Liver (tissue), 3 donors: ENCODE results near the gene DPY19L1.
"Not testable (repeated sequence)": the region's sequence is repeated elsewhere in the genome, so short reads cannot be mapped to it uniquely, and the experiment has no call there.

ENCODE experiments used
- CTCF ChIP-seq: fragments of 150-350 bp; IDR thresholded peaks from 2 replicates; pipeline ENCODE4 v1.5.1; 2017; ENCODE audit warnings: improper control_type of control experiment, low read depth, low read length; ENCODE audit not compliant: missing input control
- EGR1 ChIP-seq, 2 donors: IDR thresholded peaks; 2 replicates each; pipeline ENCODE4 v1.6.1; 2016 to 2018; ENCODE audit warnings: antibody characterized with exemption in 2 of 2, low read depth in 2 of 2
- GABPA ChIP-seq, 2 donors: IDR thresholded peaks in 1 of 2; conservative IDR thresholded peaks in 1 of 2; 2 replicates each; pipeline ENCODE4 v1.6.1; 2016; ENCODE audit warnings: antibody characterized with exemption in 2 of 2, mild to moderate bottlenecking in 1 of 2, moderate library complexity in 1 of 2
- MAX ChIP-seq: IDR thresholded peaks from 2 replicates; pipeline ENCODE4 v1.6.1; 2016; ENCODE audit warnings: antibody characterized with exemption
- RAD21 ChIP-seq, 2 donors: IDR thresholded peaks; 2 replicates each; pipeline ENCODE4 v1.6.1; 2016; ENCODE audit warnings: antibody characterized with exemption in 2 of 2, mild to moderate bottlenecking in 2 of 2
- REST ChIP-seq: IDR thresholded peaks from 2 replicates; pipeline ENCODE4 v1.6.1; 2016; ENCODE audit warnings: antibody characterized with exemption, mild to moderate bottlenecking
- RXRA ChIP-seq, 2 donors: IDR thresholded peaks; 2 replicates each; pipeline ENCODE4 v1.6.1; 2017 to 2018; ENCODE audit warnings: antibody characterized with exemption in 2 of 2, mild to moderate bottlenecking in 1 of 2
- SP1 ChIP-seq: IDR thresholded peaks from 2 replicates; pipeline ENCODE4 v1.6.1; 2018; ENCODE audit warnings: antibody characterized with exemption, mild to moderate bottlenecking
- YY1 ChIP-seq: IDR thresholded peaks from 2 replicates; pipeline ENCODE4 v1.6.1; 2016; ENCODE audit warnings: antibody characterized with exemption, mild to moderate bottlenecking
- ZBTB33 ChIP-seq: IDR thresholded peaks from 2 replicates; pipeline ENCODE4 v1.6.1; 2016; ENCODE audit warnings: antibody characterized with exemption
- donor health status: healthy.
- donor health status: healthy.

GRCh38 chr7:34984140-34984539 lies 53.1 kb downstream of the DPY19L1 start:
- not testable (repeated sequence) for TF ChIP-seq CTCF; YY1; MAX; REST; GABPA (IDR thresholded peaks at IDR 0.05 in 1 of 2, conservative IDR thresholded peaks at IDR 0.05 in 1 of 2); EGR1 (IDR thresholded peaks at IDR 0.05; ENCODE audit: low read depth in 2 of 2); RXRA (IDR thresholded peaks at IDR 0.05); SP1; ZBTB33; RAD21 (IDR thresholded peaks at IDR 0.05)
